Omental fat pad (tissue), 4 donors: ENCODE results near the gene MPIG6B. TPM values are rescaled to one million over a fixed set of nuclear protein-coding genes. Genes with fewer than 3 reads are reported as not detected.
A peak's percentile ranks its signal among the peaks of the same experiment; 100 is the strongest.

Source experiments
- ATAC-seq: fragments of 150-250 bp; one replicate; pipeline ENCODE4 v1.9.1; 2016; ENCODE audit warnings: mild to moderate bottlenecking, moderate library complexity; ENCODE audit not compliant: low FRiP score
- DNase-seq: peaks from one replicate; pipeline ENCODE4 v3.0.0-alpha.2; 2019; ENCODE audit warnings: low spot score
- total RNA-seq, 4 donors: library from RNA; depleted of rRNA; stranded (reverse); fragments of >200 nt; gene quantifications; one replicate each; pipeline ENCODE4 v1.1.0, GENCODE V29; 2016
- TF ChIP-seq, protein P1 (sequence below), 3 donors: fragments of 450-650 bp; IDR thresholded peaks; one replicate each; pipeline ENCODE4 v1.5.1; 2016 to 2017; ENCODE audit warnings: antibody characterized with exemption in 3 of 3, mild to moderate bottlenecking in 3 of 3, moderate library complexity in 2 of 3

The MPIG6B gene
- total RNA-seq, 4 donors from 2014 or later = 0.84 TPM; not detected in 3

DNA sequence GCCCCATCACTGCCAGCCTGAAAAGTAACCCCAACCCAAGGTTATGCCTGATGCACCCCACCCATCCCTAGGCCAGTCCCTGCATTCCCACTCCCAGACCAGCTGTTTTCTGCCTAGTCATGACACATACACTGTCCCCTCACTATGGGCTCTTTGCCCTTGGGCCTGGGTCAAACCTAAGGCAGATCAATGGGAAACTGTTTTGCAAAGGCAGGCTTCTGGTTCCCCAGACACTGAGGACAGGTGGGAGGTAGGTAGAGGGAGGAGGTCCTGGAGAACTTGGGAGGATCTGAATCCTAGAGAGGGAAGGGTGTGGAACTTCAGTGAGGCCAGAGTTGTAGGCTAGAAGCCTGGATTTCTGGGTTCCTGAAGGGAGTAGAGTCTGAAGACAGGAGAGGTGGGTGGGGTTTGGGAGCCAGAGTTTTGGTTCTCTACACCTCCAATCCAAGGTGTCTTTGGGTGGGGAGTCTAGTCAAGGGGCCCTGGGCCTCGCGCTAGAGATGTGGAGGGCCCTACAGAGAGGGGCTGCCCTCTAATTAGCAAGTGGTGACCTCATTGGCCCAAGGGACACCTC lies 11.2 kb downstream of the MPIG6B start:
- ATAC-seq (no peak), DNase-seq (no peak)
- TF ChIP-seq, protein P1, sequence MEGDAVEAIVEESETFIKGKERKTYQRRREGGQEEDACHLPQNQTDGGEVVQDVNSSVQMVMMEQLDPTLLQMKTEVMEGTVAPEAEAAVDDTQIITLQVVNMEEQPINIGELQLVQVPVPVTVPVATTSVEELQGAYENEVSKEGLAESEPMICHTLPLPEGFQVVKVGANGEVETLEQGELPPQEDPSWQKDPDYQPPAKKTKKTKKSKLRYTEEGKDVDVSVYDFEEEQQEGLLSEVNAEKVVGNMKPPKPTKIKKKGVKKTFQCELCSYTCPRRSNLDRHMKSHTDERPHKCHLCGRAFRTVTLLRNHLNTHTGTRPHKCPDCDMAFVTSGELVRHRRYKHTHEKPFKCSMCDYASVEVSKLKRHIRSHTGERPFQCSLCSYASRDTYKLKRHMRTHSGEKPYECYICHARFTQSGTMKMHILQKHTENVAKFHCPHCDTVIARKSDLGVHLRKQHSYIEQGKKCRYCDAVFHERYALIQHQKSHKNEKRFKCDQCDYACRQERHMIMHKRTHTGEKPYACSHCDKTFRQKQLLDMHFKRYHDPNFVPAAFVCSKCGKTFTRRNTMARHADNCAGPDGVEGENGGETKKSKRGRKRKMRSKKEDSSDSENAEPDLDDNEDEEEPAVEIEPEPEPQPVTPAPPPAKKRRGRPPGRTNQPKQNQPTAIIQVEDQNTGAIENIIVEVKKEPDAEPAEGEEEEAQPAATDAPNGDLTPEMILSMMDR (IDR thresholded peaks at IDR 0.05) = no peak

DNA sequence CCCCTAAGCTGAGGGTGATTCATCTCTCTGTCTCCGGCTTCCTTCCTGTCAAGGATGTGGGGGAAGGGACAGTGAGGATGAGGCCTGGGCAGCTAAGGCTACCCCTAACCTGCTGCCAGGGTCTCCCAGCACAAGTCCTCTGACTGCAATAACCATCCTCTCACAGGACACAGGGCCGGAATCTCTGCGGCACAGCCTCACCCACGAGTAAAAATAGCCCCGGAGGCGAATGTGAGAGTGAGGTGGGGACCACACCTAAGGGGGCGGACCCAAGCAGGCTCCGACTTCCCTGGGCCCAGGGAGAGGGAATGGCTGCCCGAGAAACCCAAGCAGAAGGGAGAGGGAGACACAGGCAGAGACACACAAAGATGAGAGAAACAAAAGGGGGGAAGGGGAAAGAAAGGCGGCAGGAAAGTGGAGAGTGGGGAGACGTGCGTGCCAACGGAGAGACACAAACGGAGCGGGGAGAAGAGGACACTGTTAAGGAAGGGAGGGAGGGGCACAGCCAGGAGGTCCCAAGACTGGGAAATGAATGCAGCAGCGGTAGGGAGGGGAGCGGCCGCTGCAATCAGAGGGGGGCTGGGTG lies 11.7 kb downstream of the MPIG6B start:
- no peak for DNase-seq
- ATAC-seq = peak; percentile 39
- TF ChIP-seq, protein P1 (IDR thresholded peaks at IDR 0.05) = no peak

DNA sequence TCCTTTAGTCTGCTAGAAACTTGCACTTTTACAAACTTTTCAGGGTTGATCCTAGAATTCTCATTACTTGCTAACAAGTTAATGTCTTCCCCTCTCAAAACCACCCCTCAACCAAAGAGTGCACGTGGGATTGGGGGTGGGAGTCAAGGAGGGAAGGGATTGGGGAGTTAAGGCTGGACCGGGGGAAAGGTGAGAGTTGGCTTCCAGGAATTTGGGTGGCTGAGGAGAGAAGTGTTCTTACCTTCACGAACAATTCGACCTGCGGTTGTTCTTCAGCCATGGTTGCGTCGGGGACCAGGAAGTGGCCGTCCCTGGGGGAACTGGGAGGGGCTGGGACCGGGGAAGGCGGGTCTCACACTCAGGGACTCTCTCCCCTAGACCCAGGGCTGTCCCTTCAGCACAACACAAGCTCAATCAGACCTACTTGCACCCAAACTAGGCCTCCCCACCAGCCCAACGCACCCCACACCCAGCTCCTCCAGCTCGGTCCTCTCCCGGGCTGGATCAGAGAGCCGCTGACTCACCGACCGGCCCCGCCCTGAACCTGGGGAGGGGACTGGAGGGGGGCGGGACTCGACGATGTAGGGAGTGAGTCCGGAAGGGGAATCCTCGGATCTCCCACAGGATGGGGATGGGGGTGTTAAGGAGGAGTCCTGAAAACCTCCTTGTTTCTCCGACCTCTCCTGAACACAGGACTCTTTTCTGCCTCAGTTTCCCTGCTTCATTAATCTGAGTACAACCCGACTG lies 13.0 kb downstream of the MPIG6B start, which contains the start of gene CLIC1:
TSS of gene CLIC1 (minus strand) at position 510 of the 747 bp plus-strand sequence. CDS start at position 280, 230 bp downstream.
- DNase-seq (peak; percentile 83), ATAC-seq (peak; percentile 74)
- TF ChIP-seq, protein P1 (IDR thresholded peaks at IDR 0.05) = no peak

DNA sequence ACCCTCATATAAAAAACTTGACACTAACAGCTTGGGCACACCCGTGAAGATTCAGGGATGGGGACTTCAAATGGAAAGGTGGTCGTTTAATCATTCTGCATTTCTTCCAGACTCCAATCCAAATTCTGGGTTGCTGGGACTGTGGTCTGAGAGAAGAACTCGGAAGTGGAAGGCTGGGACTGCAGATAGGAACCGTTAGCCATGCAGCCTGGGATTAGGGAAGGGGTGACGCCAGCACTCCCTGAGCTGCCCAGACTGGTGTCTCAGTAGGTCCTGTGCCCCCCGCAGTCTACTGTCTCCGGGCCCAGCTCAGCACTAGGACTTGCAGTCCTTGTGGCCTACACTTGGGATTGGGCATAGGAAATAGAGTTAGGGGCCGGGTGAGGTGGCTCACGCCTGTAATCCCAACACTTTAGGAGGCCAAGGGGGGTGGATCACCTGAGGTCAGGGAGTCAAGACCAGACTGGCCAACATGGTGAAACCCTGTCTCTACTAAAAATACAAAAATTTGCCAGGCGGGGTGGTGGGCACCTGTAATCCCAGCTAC lies 13.7 kb downstream of the MPIG6B start:
- DNase-seq = no peak
- ATAC-seq = no peak
- TF ChIP-seq, protein P1 (IDR thresholded peaks at IDR 0.05) = no peak

DNA sequence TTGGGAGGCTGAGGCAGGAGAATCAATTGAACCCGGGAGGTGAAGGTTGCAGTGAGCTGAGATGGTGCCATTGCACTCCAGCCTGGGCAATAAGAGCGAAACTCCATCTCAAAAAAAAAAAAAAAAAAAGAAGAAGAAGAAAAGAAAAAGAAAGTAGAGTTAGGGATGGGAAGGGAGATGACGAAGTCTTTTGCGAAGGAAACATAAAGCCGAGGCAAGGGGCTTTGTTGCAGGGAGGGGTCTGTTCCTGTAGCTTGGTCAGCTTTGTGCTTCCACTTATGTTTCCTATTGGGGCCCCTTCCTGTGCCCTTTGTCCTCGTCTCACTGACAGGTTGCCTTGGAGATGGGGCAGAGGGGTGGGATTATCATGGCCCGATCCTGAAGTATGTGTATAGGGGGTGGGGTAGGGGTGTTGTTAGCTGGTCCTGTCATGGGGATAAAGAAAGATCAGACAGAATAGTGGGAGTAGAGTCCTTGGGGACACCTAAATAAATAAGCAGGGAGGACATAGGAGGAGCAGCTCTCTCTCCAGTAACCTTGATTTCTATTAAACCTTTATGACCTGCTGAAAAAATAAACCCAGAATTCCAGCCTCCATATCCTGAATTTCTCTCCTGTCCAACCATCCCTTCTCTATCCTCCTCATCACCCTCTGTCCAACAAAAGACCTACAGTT lies 14.3 kb downstream of the MPIG6B start:
- DNase-seq (no peak), ATAC-seq (no peak)
- TF ChIP-seq, protein P1 (IDR thresholded peaks at IDR 0.05) = no peak

DNA sequence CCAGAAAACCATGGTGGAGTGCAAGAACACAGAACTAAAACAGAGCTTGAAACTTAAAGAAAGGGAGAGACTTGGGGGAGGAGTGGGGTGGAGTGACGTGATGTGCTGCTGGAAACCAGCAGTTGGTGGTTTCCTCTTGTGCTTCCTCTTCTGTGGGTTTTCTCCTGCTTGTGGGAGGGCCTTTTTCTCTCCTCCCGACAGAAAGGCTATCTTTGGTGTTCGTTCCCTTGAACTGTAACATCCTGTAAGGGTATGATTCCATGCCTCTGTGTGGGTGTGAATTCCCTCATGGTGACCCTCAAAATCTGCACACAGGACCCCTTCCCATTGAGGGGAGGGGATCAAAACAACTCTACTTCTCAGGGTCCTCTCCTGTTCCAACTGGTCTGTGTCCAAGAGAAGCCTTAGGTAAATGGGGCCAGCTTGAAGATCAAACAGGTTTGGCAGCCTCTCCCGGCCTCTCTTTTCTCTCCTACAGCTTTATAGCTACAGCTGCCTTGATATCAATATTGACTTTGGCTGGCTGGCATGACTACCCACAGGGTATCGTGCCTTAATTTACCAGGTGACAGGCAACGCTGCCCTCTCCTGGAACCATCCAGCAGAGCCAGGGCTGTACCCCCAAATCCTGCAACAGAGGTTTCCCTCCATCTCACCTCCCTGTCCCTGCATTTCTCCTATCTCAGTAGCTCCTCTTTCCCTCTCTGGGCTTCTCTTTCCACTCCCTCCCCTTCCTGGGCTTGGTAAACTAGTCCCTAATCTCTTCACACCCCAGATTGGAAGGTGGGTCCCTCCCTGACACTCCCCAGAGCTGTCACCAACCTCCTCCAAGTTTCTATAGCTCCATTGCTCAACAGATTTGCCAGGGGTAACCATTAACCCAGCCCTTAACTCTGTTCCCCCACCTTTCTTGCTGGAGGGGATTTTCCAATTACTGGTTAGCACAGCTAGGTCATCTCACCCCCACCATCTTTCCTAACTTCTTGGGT lies 15.1 kb downstream of the MPIG6B start:
- ATAC-seq (no peak), DNase-seq (no peak)
- TF ChIP-seq, protein P1 (IDR thresholded peaks at IDR 0.05) = no peak
